Activated CD4-positive, alpha-beta T cell treated with anti-CD3 and anti-CD28 coated beads, Interleukin-2, amount 10 ng/mL, durations not matched to agents 7 days and 5 days (primary cell): ENCODE data around the gene HECTD2. TPM values are rescaled to one million over a fixed set of nuclear protein-coding genes. Genes with fewer than 3 reads are reported as not detected.
"Not testable (repeated sequence)": the region's sequence is repeated elsewhere in the genome, so short reads cannot be mapped to it uniquely, and the experiment has no call there.

Experiments used
- CTCF ChIA-PET: fragments of 350-600 bp; sonication (Branson Sonifier 250); formaldehyde crosslinking; loops from one replicate; lab custom pipeline; 2021; ENCODE audit warnings: antibody characterized with exemption; lab: Charles Lee
- POLR2A ChIA-PET: fragments of 350-600 bp; sonication (Branson Sonifier 250); formaldehyde crosslinking; loops from one replicate; lab custom pipeline; 2021; ENCODE audit warnings: antibody characterized with exemption; lab: Charles Lee
- DNase-seq: peaks from one replicate; pipeline ENCODE4 v3.0.0-alpha.2; 2020
- H3K27ac Mint-ChIP-seq: one replicate; pipeline ENCODE4 v1.8.0; 2021; ENCODE audit warnings: mild to moderate bottlenecking, moderate library complexity, mixed read lengths
- H3K27me3 Mint-ChIP-seq: one replicate; pipeline ENCODE4 v1.8.0; 2021; ENCODE audit warnings: mixed read lengths
- H3K36me3 Mint-ChIP-seq: one replicate; pipeline ENCODE4 v1.8.0; 2021; ENCODE audit warnings: low read depth, mixed read lengths
- H3K4me1 Mint-ChIP-seq: one replicate; pipeline ENCODE4 v1.8.0; 2021; ENCODE audit warnings: mixed read lengths
- H3K4me3 Mint-ChIP-seq: one replicate; pipeline ENCODE4 v1.8.0; 2021; ENCODE audit warnings: mild to moderate bottlenecking, moderate library complexity, mixed read lengths
- H3K9me3 Mint-ChIP-seq: one replicate; pipeline ENCODE4 v1.8.0; 2021; ENCODE audit warnings: mixed read lengths
- total RNA-seq, 2 experiments: library from RNA; stranded (reverse); gene quantifications; one replicate each; pipeline ENCODE4 v1.2.3, GENCODE V29; 2021

HECTD2 gene
- total RNA-seq, 2 experiments from 2014 or later: 2.6 to 3.1 TPM

DNA sequence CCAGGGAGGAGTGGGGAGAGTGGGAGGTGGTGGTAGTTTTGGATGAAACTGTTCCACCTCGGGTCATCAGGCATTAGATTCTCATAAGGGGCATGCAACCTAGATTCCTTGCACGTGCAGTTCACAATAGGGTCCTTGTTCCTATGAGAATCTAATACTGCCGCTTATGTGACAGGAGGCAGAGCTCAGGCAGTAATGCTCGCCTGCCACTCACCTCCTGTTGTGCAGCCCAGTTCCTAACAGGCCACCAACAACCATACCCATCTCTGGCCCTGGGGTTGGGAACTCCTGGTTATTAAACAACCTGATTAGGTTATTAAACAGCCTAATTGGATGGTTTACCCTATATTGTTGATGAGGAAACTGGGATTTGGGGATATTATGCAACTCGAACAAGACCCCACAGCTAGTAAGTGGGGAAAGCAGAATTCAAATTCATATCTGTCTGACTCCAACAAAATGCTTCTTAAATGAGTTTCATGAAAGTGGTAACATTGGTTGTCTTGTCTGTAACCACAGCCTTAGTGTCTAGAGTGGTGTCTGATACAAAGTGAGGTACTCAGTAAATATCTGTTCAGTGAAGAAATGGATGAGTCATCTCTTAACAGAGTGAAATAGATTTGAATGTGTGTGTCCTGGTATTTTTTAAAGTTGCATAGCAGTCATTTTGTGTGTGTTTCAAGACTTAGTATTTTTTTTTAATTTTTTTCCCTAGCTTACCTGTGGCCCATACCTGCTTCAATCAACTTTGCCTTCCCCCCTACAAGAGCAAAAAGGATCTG, 101.6 kb downstream of the HECTD2 start:
- Mint-ChIP-seq H3K4me1 (peaks cover 2% of the 10 kb centered on the region), H3K27me3 (no peaks in the 10 kb centered on the region), H3K4me3 (no peak overlapping the region), H3K27ac (no peak overlapping the region), H3K36me3 (no peaks in the 10 kb centered on the region), H3K9me3 (no peaks in the 10 kb centered on the region)
- DNase-seq: no peak
- POLR2A ChIA-PET: no interaction called here
- CTCF ChIA-PET: no interaction called here

DNA sequence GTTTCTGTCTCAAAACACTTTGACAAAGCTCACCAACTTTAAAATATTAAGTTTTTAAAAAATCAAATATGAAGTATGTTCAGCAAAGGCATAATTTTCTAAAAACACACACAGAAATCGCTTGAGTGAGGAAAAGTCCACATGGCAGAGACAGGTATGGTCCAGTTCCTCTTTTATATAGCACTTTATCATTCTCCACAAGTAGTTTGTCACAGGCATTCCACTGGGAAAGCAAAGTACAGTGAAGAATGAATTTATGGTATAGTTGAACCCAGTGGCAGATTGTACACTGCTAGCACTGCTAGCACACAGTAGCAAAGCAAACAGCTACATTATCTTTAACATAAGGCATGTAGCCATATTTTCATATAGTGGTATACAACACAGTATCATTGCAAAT, 102.3 kb downstream of the HECTD2 start:
- ChIA-PET POLR2A (no interaction called here), CTCF (no interaction called here)
- Mint-ChIP-seq H3K27ac (no peak overlapping the region), H3K36me3 (no peaks in the 10 kb centered on the region), H3K4me1 (peaks cover 2% of the 10 kb centered on the region), H3K27me3 (no peaks in the 10 kb centered on the region), H3K9me3 (no peaks in the 10 kb centered on the region), H3K4me3 (no peak overlapping the region)
- no peak for DNase-seq

DNA sequence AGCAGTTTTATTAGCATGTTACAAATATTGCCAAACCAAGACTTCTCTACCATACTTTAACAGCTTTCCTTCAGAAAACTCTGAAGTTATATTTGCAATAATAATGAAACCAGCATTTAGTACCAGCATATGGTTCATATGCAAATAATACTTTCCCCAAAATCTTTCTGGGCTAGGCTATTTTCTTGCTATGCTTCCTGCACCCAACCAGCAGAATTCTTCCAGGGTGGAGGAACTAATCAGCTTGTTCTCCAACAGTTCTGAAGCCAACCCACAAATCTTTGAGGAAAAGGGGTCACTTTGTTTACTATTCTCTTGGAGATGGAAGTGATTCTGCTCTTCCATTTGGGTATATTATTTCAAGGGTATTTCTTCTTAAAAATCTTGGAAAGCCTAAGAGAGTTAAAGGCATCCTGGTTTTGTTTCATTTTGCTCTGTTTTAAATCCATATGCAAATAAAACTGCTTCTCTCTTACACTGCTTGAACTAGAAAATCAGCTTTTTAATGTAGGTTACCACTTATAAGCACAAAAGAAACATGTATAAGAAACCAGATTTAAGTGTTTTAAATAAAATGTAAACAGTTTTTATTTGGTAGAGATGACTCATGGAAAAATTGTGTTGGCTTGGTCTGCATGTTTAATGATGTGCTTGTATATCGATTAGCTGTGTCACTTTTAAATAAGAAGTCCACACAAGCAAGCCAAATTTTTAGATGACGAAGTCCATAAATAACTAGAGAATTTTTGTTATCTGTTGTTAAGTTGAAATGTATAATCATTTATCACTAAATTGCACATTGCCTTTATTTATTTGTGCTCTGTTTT, 103.7 kb downstream of the HECTD2 start:
- H3K9me3 Mint-ChIP-seq: peaks cover 2% of the 10 kb centered on the region
- no peak overlapping the region for H3K4me3 Mint-ChIP-seq
- POLR2A ChIA-PET: no interaction called here
- H3K27me3 Mint-ChIP-seq: no peaks in the 10 kb centered on the region
- H3K36me3 Mint-ChIP-seq: no peaks in the 10 kb centered on the region
- CTCF ChIA-PET: no interaction called here
- H3K4me1 Mint-ChIP-seq: peaks cover 2% of the 10 kb centered on the region
- no peak for DNase-seq
- no peak overlapping the region for H3K27ac Mint-ChIP-seq

DNA sequence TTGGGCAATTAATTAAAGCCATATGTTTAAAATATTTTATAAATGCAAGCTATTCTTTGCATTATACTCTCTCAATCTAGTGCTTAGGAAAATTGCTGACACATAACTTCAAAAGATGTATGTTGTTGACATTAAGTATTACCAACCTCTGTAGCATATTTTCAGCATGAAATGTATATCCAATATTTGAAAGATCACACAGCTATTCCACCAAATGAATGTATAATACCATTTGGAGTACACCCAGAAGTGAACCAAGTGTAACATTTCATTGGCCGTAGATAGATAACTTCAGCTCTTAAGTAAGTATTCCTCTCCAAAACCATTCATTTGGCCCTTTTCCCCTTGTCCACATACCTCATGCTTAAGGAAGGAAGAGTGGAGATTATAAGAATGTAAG, 104.6 kb downstream of the HECTD2 start:
- Mint-ChIP-seq H3K9me3 (peaks cover 2% of the 10 kb centered on the region), H3K27me3 (no peaks in the 10 kb centered on the region), H3K4me3 (no peak overlapping the region), H3K36me3 (no peaks in the 10 kb centered on the region), H3K27ac (no peak overlapping the region), H3K4me1 (peaks cover 2% of the 10 kb centered on the region)
- ChIA-PET POLR2A (no interaction called here), CTCF (interaction anchor here (1.0 kb wide), 1 partner anchor 46 kb away, joined by 3 read pairs; no protein-coding TSS in a partner anchor)
- DNase-seq: no peak

DNA sequence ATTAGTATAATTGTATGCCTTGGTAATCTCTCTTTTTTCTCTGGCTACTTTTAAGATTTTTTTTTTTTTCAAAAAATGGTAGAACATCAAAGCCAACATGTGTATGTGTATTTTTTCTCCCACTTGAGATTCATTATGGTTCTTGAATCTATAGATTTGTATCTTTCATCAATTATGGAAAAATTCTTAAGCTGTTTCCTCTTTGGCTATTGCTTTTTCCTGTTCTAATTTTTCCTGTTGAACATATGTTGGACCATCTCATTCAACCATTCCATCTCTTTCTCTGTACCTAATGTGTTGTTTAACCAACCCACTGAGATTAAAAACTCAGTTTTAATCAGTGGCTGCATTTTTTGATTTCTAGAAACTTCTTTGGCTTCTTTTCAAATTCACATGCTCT, 107.2 kb downstream of the HECTD2 start:
- POLR2A ChIA-PET: no interaction called here
- no peak overlapping the region for H3K4me3 Mint-ChIP-seq
- no peak overlapping the region for H3K27ac Mint-ChIP-seq
- H3K4me1 Mint-ChIP-seq: no peaks in the 10 kb centered on the region
- peaks cover 2% of the 10 kb centered on the region for H3K9me3 Mint-ChIP-seq
- no peak for DNase-seq
- no peaks in the 10 kb centered on the region for H3K36me3 Mint-ChIP-seq
- CTCF ChIA-PET: no interaction called here
- H3K27me3 Mint-ChIP-seq: no peaks in the 10 kb centered on the region

DNA sequence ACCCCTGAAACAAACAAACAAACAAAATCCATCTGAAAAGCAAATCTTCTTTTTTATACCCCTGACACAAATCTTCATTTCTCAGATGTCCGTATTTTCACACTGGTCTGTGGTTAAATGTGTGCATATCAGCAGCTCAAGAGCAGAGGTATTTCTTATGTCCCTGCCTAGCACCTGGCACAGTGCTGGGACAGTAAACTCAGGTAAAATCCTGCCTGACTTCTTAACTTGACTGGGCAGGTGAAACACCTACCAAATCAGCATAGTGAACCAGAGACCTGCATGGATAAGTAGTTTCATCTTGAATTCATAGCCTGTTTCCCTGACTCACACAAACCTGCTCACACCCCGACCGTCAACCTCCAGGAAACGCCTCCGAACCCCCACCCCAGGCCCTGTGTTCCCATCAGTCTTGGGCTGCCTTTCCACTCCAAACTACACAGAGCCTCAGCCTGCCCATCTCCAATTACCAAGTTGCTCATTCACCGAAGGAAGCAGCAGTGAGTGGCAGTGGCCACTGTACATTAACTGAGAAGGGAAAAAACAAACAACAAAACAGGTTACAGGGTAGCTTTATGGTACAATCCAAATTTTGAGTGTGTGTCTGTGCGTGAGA, 109.9 kb downstream of the HECTD2 start:
- no peaks in the 10 kb centered on the region for H3K27me3 Mint-ChIP-seq
- no peaks in the 10 kb centered on the region for H3K4me1 Mint-ChIP-seq
- no peak overlapping the region for H3K4me3 Mint-ChIP-seq
- DNase-seq: no peak
- CTCF ChIA-PET: no interaction called here
- no peaks in the 10 kb centered on the region for H3K36me3 Mint-ChIP-seq
- H3K27ac Mint-ChIP-seq: no peak overlapping the region
- POLR2A ChIA-PET: no interaction called here
- H3K9me3 Mint-ChIP-seq: peaks cover 2% of the 10 kb centered on the region

DNA sequence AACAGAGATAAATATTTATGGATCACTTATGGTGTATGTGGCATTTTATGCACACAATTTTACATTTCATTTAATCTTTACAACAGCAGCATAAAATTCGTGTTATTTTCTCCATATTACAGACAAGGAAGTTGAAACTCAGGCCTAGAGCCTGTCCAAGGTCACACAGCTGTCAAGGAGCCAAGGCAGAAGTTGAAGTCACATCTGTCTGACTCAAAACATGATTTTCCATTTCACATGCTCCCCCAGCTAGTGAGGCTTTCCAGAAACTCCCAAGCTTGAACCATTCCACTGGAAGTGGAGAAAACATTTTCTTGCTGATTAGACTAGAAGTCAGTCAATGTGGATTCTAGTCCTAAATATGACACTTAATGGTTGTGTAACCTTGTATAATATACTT, 110.5 kb downstream of the HECTD2 start:
- Mint-ChIP-seq H3K36me3 (no peaks in the 10 kb centered on the region), H3K4me3 (no peak overlapping the region), H3K27me3 (no peaks in the 10 kb centered on the region), H3K4me1 (no peaks in the 10 kb centered on the region), H3K27ac (no peak overlapping the region), H3K9me3 (peaks cover 2% of the 10 kb centered on the region)
- CTCF ChIA-PET: interaction anchor here (0.6 kb wide), 1 partner anchor 220 kb away, joined by 3 read pairs; no protein-coding TSS in a partner anchor
- no peak for DNase-seq
- POLR2A ChIA-PET: no interaction called here

DNA sequence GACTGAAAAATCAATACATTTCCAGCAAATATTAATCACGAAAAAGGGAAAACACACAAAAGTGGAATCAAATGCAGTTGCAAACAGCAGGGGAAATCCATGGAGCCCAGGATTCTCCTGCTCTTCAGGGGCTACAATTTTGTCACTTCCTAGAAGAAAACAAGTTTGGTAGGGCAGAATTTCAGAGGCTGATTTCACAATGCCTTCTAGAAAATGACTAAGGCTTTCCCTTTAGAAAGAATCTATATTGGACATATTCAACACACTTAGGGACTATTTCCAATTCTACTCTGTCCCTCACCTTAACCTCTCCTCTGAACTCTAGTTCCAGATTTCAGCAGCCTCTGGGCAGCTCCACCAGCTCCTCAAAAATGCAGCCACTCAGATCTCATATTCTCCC, 111.3 kb downstream of the HECTD2 start:
- Mint-ChIP-seq H3K27ac (no peak overlapping the region), H3K4me3 (no peak overlapping the region), H3K36me3 (no peaks in the 10 kb centered on the region), H3K27me3 (no peaks in the 10 kb centered on the region), H3K9me3 (peaks cover 2% of the 10 kb centered on the region), H3K4me1 (no peaks in the 10 kb centered on the region)
- no peak for DNase-seq
- POLR2A ChIA-PET: no interaction called here
- CTCF ChIA-PET: no interaction called here

DNA sequence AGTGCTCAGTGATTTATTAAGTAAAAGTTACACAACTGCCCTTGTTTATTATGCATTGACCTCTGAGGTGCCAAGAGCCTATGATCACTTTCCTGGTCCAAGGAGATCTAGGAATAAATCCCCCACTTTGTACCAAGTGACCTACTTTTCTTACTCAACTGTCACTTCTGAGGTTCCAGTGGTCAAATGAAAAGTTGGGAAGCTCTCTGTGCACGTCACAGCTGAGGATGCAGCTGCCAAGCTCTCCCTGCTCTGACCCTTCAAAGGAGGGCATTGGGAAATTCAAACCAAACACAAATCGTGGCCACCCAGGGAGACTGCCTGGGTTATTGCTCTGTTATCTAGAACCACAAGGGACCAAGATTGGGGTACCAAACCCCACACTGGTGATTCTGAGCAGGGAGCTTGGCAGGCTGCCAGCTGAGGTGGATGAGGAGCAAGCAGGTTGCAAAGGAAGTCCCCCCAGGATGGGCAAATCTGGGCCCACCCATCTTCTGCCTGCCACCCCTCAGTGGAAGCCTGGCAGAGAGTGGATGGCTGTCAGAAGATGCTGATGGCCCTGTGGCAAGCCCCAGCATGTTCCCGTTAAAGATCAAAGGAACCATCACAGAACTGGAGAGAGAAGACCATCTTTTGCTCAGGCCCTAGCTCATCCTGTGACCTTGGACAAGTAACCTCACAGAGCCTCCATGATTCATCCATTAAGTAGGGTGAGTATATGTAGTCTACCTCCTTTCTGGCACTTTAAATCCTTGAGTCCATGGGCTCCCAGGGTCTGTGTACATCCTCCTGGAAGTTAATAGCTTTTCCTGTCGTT, 116.0 kb downstream of the HECTD2 start:
- POLR2A ChIA-PET: no interaction called here
- no peak for DNase-seq
- Mint-ChIP-seq H3K36me3 (no peaks in the 10 kb centered on the region), H3K27me3 (no peaks in the 10 kb centered on the region), H3K27ac (no peak overlapping the region), H3K4me1 (no peaks in the 10 kb centered on the region), H3K9me3 (no peaks in the 10 kb centered on the region), H3K4me3 (no peak overlapping the region)
- CTCF ChIA-PET: no interaction called here

DNA sequence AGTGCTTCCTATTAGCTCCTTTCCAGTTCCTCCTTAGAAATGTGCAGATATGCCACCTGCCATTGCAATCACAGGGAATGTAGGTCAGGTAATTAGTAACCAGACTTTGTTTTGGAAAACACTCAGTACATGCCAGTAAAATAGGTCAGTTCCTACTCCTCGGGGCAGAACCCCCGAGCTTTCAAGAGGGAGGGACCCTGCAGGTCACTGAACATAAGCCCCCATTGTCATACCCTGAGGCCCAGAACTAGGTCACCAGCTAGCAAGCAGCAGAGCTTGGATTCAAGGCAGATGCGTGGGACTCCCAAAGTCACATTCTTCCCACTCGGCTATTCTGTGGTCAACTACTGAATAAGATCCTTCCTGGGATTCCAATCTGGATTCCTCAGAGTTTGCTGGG, 117.9 kb downstream of the HECTD2 start:
- no peak overlapping the region for H3K4me3 Mint-ChIP-seq
- no peak for DNase-seq
- no peaks in the 10 kb centered on the region for H3K27me3 Mint-ChIP-seq
- POLR2A ChIA-PET: no interaction called here
- H3K27ac Mint-ChIP-seq: no peak overlapping the region
- H3K4me1 Mint-ChIP-seq: no peaks in the 10 kb centered on the region
- no peaks in the 10 kb centered on the region for H3K9me3 Mint-ChIP-seq
- CTCF ChIA-PET: interaction anchor here (0.5 kb wide), 1 partner anchor 1444 kb away, joined by 3 read pairs; no protein-coding TSS in a partner anchor
- H3K36me3 Mint-ChIP-seq: no peaks in the 10 kb centered on the region

DNA sequence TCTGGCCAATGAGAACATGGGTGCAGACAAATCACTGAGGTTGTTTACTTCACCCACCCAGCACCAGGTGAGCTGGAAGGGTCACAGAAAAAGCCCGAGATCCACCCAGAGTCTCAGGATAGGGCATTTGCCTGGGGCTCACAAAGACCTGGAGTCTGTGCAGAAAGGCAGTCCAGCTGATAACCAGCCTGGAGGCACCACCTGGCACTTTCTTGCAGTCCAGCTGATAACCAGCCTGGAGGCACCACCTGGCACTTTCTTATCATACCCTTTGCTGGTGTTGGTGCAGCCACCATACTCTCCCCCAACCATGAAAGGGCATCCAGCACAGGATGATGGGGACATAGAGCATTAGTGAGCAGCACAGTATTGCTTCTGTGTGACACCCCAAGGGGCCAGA, 118.6 kb downstream of the HECTD2 start:
- Mint-ChIP-seq H3K4me1 (no peaks in the 10 kb centered on the region), H3K9me3 (no peaks in the 10 kb centered on the region), H3K36me3 (no peaks in the 10 kb centered on the region), H3K27me3 (no peaks in the 10 kb centered on the region), H3K27ac (no peak overlapping the region), H3K4me3 (no peak overlapping the region)
- POLR2A ChIA-PET: no interaction called here
- CTCF ChIA-PET: no interaction called here
- no peak for DNase-seq

DNA sequence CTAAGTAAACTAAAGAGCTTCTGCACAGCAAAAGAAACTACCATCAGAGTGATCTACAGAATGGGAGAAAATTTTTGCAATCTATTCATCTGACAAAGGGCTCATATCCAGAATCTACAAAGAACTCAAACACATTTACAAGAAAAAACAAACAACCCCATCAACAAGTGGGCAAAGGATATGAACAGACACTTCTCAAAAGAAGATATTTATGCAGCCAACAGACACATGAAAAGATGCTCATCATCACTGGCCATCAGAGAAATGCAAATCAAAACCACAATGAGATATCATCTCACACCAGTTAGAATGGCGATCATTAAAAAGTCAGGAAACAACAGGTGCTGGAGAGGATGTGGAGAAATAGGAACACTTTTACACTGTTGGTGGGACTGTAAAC, 124.6 kb downstream of the HECTD2 start:
- DNase-seq, H3K4me3 Mint-ChIP-seq, H3K27ac Mint-ChIP-seq, H3K9me3 Mint-ChIP-seq, H3K4me1 Mint-ChIP-seq, CTCF ChIA-PET, H3K36me3 Mint-ChIP-seq, H3K27me3 Mint-ChIP-seq, POLR2A ChIA-PET: not testable (repeated sequence)
